Prostate gland (tissue), 2 donors: ENCODE measurements around the gene HOXB7. TPM values are rescaled to one million over a fixed set of nuclear protein-coding genes. Genes with fewer than 3 reads are reported as not detected.

ENCODE experiments used
- DNase-seq: peaks from one replicate; pipeline ENCODE4 v3.0.0-alpha.2; 2019; ENCODE audit warnings: low spot score
- H3K27ac ChIP-seq, 2 donors: fragments of 200-600 bp; sonication (generic); 2 replicates each; pipeline ENCODE4 v1.5.1; 2017 to 2019
- H3K27me3 ChIP-seq: fragments of 200-600 bp; sonication (generic); replicated peaks from 2 replicates; pipeline ENCODE4 v1.5.1; 2019; ENCODE audit not compliant: insufficient read depth
- H3K36me3 ChIP-seq, 2 donors: fragments of 200-600 bp; sonication (generic); 1 replicate in 1 of 2; 2 replicates in 1 of 2; pipeline versions ENCODE4 v1.5.1 to v1.8.1; 2017 to 2019
- H3K4me1 ChIP-seq: fragments of 200-600 bp; sonication (generic); replicated peaks from 2 replicates; pipeline ENCODE4 v1.5.1; 2019
- H3K4me3 ChIP-seq, 2 donors: fragments of 200-600 bp; sonication (generic); 2 replicates each; pipeline ENCODE4 v1.5.1; 2017 to 2019
- H3K9me3 ChIP-seq: fragments of 200-600 bp; sonication (generic); 2 replicates; pipeline ENCODE4 v1.5.1; 2017
- CTCF ChIP-seq, 4 experiments: fragments of 200-600 bp in 2 of 4; fragments of 450-650 bp in 2 of 4; sonication (generic) in 2 of 4; IDR thresholded peaks; 1 replicate in 3 of 4; 2 replicates in 1 of 4; pipeline ENCODE4 v1.5.1; 2016 to 2019; ENCODE audit warnings: antibody characterized with exemption in 4 of 4, mild to moderate bottlenecking in 2 of 4, moderate library complexity in 2 of 4
- POLR2A ChIP-seq: fragments of 450-650 bp; IDR thresholded peaks from one replicate; pipeline ENCODE4 v1.6.1; 2016; ENCODE audit warnings: antibody characterized with exemption, mild to moderate bottlenecking
- POLR2AphosphoS5 ChIP-seq: sonication (generic); formaldehyde crosslinking; IDR thresholded peaks from one replicate; pipeline ENCODE4 v1.6.1; 2017; ENCODE audit warnings: antibody characterized with exemption
- WGBS: methylation state at CpG from one replicate; pipeline ENCODE4 v1.1.5; 2018; 5-methylcytosine and 5-hydroxymethylcytosine counted together
- intact Hi-C: fragments of 100-400 bp; cut with DNase I; formaldehyde crosslinking; loops from one replicate; pipeline ENCODE4 v1.14.2; 2022
- total RNA-seq, 2 donors: library from RNA; depleted of rRNA; stranded (reverse); fragments of >200 nt; gene quantifications; one replicate each; pipeline ENCODE4 v1.1.0, GENCODE V29; 2016

HOXB7 gene
- total RNA-seq, 2 donors from 2014 or later: 0.73 to 3.4 TPM

GRCh38 chr17:48636177-48637018 is 25.6 kb upstream of the HOXB7 start:
- H3K4me1 ChIP-seq: no peaks in the 10 kb centered on the region
- no peaks in the 10 kb centered on the region for H3K9me3 ChIP-seq
- DNase-seq: no peak
- intact Hi-C loops: no loop called here
- no peaks in the 10 kb centered on the region for H3K36me3 ChIP-seq
- no peak for TF ChIP-seq POLR2A
- peak in 1 of 4 experiments; percentile 48 for TF ChIP-seq CTCF (IDR thresholded peaks at IDR 0.05)
- no peak overlapping the region for H3K4me3 ChIP-seq
- peaks cover 38% of the 10 kb centered on the region for H3K27me3 ChIP-seq
- no peak overlapping the region for H3K27ac ChIP-seq
- WGBS: 10% methylated on average over 35 of the region's 39 CpGs

- Histone ChIP-seq H3K36me3 (no peaks in the 10 kb centered on the region), H3K9me3 (no peaks in the 10 kb centered on the region), H3K4me3 (no peak overlapping the region), H3K27me3 (peaks cover 46% of the 10 kb centered on the region), H3K27ac (no peak overlapping the region), H3K4me1 (no peaks in the 10 kb centered on the region)
- 72% methylated on average over 20 of the region's 20 CpGs for WGBS
- intact Hi-C loops: no loop called here
- TF ChIP-seq POLR2AphosphoS5 (no peak), CTCF (IDR thresholded peaks at IDR 0.05) (no peak), POLR2A (no peak)
- DNase-seq: no peak
Observed at GRCh38 chr17:48634493-48635208, 23.8 kb upstream of the HOXB7 start.

DNA sequence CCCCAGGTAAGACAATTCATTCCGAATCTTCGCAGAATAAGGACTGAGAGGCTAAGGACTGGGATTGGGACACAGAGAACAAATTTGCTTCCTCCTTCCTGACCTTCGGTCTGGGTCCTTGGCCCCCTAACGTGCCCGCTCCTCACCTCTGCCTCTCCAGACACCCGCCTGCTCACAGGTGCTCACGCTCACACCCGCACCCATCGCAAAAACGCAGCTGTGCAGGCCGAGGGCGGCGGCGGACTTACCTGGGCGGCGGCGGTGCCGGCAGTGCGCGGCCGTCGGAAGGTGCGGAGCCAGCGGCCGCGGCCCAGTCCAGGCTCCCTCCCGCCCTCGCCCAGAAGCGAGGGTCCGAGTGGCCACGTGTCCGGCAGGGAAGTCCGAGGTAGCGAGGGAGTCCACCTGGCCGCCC is 22.5 kb upstream of the HOXB7 start:
- 42% methylated on average over 34 of the region's 35 CpGs for WGBS
- intact Hi-C loops: no loop called here
- Histone ChIP-seq H3K36me3 (no peaks in the 10 kb centered on the region), H3K27me3 (peaks cover 57% of the 10 kb centered on the region), H3K9me3 (no peaks in the 10 kb centered on the region), H3K4me3 (no peak overlapping the region), H3K4me1 (no peaks in the 10 kb centered on the region), H3K27ac (no peak overlapping the region)
- TF ChIP-seq CTCF (IDR thresholded peaks at IDR 0.05) (no peak), POLR2A (no peak), POLR2AphosphoS5 (no peak)
- no peak for DNase-seq

- DNase-seq: no peak
- WGBS: 60% methylated on average over 7 of the region's 7 CpGs
Observed at GRCh38 chr17:48632579-48633265, 21.9 kb upstream of the HOXB7 start.

More at GRCh38 chr17:48632579-48633265, 21.9 kb upstream of the HOXB7 start:
- no peak for TF ChIP-seq POLR2AphosphoS5
- no peak for TF ChIP-seq CTCF (IDR thresholded peaks at IDR 0.05)
- TF ChIP-seq POLR2A: no peak
- Histone ChIP-seq H3K36me3 (no peaks in the 10 kb centered on the region), H3K27me3 (peaks cover 60% of the 10 kb centered on the region), H3K4me3 (no peak overlapping the region), H3K27ac (no peak overlapping the region), H3K9me3 (no peaks in the 10 kb centered on the region), H3K4me1 (no peaks in the 10 kb centered on the region)
- intact Hi-C loops: no loop called here
